HG03097 (cell line): Measurements from ENCODE around the gene PTPRJ.

Source experiments
- ATAC-seq: cut with Tn5 transposase; IDR thresholded peaks from one replicate; pipeline ENCODE4 v1.9.1; 2021; ENCODE audit not compliant: unreplicated experiment, low FRiP score

Gene PTPRJ

DNA sequence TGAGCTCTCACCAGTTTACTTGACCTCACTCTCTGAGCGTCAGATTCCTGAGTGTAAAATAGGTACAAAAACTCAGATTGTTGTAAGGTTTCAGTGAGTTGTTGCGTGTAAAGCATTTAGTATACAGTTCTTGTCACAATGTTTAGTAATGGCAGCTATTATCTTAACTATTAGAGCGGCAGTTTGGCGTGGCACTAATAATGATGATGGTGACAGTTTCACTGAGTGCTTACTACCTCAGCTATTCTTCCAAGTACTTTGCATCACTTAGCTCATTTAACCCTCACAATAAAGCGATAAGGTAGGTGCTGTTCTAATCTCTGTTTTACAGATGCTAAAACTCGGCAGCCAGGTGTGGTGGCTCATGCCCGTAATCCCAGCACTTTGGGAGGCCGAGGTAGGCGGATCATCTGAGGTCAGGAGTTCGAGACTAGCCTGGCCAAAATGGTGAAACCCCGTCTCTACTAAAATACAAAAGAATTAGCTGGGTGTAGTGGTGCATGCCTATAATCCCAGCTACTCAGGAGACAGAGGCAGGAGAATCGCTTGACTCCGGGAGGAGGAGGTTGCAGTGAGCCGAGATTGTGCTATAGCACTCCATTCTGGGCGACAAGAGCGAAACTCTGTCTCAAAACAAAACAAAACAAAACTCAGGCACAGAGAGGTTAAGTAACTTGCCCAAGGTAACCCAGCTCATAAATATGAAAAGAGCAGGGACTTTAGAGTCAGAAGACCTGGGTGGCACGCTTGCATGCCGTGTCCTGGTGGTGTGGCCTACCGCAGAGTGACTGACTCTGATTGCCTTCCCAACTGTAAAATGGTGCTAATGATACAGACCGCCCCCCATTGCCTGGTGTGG lies 76.2 kb downstream of the PTPRJ start:
- ATAC-seq, result no peak

- no peak for ATAC-seq
Measured at GRCh38 chr11:48058064-48058463, 77.7 kb downstream of the PTPRJ start.

- no peak for ATAC-seq
Measured at GRCh38 chr11:48058788-48059187, 78.4 kb downstream of the PTPRJ start.

GRCh38 chr11:48062649-48063048 lies 82.3 kb downstream of the PTPRJ start:
- ATAC-seq, result no peak

GRCh38 chr11:48063424-48063978 lies 83.1 kb downstream of the PTPRJ start:
- ATAC-seq, result no peak

GRCh38 chr11:48064306-48064705 lies 83.9 kb downstream of the PTPRJ start:
- no peak for ATAC-seq

- ATAC-seq, result no peak
Measured at GRCh38 chr11:48066881-48067800, 86.8 kb downstream of the PTPRJ start.

GRCh38 chr11:48073031-48073861 lies 92.9 kb downstream of the PTPRJ start:
- no peak for ATAC-seq

GRCh38 chr11:48074425-48075181 lies 94.2 kb downstream of the PTPRJ start:
- no peak for ATAC-seq

GRCh38 chr11:48075637-48076036 lies 95.3 kb downstream of the PTPRJ start:
- ATAC-seq, result no peak

DNA sequence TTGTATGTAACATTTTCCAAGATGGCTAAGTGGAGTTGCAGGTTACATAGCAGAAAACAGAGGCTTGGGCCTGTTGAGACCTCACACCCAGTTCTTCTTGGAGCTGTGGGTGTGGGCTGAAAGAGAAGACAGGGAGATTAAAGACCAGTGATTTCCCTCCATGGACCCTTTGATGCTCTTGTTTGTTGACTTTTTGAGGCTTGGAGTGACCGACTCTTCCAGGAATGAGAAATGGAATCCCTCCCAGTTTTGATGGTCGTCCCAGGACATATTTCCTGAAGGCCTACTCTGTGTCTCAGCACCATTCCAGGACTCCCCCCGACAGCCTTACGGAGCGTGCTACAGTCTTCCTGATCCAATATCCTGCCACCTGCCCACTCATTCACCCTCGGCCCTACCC lies 96.9 kb downstream of the PTPRJ start:
- ATAC-seq, result no peak

DNA sequence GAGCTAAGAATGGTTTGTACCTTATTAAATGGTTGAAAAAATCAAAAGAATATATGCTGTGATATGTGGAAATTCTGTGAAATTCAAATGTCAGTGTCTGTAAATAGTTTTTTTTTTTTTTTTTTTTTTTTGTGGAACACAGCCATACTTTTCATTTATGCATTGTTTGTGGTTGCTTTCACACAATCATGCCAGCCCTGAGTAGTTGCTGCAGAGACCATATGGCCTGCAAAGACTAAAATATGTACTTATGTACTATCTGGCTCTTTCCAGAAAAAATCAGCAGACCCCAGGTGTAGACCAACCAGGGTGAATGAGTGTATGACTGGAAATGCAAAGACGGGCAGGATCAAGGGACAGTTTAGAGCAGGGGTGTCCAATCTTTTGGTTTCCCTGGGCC lies 98.3 kb downstream of the PTPRJ start:
- no peak for ATAC-seq

DNA sequence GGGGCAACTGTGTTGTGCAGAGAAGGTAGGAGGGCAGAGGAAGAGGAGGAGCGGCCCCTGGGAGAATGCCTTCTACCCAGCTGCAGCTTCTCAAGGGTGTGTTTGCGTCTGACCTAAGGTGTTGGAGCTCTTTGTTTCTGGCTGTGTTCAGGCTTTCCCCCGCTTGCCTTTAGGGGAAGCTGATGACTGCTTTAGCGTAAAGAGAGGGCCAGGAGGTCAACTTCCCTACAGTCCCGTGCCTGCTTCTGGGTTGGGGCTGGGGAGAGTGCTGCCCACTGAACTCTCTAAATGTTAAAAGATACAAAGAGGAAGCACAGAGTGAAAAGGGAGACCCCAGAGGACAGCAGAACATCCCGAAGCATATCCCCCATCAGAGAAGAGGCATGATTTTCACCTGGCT lies 99.2 kb downstream of the PTPRJ start:
- ATAC-seq, result no peak

DNA sequence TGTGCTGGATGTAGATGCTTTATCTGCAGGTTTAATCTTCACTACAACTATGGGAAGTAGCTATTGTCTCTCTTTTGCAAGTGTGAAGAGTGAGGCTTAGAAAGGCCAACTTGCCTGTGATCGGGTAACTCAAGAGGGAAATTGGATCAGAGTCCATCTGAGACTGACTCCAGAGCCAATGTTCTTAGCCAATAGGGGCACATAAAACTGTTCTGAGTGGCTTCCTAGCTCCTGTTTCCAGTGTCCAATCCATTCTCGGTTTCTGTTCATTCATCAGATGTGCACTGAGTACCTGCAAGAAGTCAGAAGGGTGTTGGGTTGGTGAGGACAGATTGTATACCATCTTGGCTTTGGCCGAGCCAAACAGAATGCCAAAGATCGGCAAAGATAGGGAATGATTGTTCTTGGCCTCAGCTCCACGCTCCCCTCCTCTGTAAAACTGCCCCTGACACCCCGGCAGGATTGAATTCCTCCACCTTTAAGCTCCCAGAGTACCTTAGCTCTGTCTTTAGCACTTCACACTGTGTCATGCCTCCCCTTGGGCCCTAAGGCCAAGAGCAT lies 100.0 kb downstream of the PTPRJ start:
- ATAC-seq, result no peak

GRCh38 chr11:48081151-48082010 lies 101.0 kb downstream of the PTPRJ start:
- no peak for ATAC-seq

DNA sequence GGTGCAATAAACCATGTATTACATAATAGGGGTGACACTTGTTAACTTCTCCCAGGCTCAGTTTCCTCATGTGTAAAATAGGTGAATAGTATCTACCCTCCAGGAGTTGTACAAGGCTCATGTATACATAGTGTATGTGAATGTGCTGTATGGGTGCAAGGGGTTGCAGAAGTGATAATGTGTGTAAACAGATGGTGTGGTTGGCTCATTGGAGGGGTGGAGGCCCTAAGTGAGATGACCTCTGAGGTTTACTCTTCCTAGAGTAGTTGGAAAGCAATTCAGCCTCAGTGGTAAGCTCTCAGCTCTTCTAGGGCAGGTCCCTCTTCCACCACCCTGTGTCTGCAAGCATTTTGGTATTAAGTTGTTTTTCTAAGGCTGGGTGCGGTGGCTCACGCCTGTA lies 102.4 kb downstream of the PTPRJ start:
- no peak for ATAC-seq

- ATAC-seq, result no peak
Measured at GRCh38 chr11:48083421-48083820, 103.1 kb downstream of the PTPRJ start.

DNA sequence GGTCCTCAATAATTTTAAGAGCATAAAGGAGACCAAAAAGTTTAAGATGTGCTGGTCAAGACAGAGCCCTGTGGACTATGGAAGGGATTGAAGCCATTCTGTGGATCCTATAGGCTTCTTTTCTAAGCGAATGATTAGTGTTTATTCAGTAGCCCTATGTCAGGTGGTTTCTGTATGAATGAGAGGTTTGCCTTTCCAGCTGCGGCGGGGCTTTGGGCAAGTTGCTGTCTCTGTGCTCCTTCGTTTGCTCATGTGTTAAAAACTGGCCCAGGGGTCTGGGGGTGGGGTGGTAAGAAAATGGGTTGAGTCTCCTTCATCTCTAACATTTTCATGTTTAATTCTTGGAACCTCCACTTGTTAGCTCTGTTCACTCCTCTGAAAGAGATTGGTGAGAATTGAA lies 105.3 kb downstream of the PTPRJ start:
- ATAC-seq, result no peak
